Astrocyte (in vitro differentiated cells and primary cell): ENCODE measurements around the gene DHRS7.

Experiments
- CTCF ChIP-seq: IDR thresholded peaks from 2 replicates; pipeline ENCODE4 v1.5.1; 2011; ENCODE audit warnings: low read depth, mild to moderate bottlenecking, inconsistent platforms, low read length, moderate library complexity; ENCODE audit not compliant: insufficient read depth
- EZH2 ChIP-seq: IDR thresholded peaks from 2 replicates; pipeline ENCODE4 v1.6.1; 2012; ENCODE audit warnings: mild to moderate bottlenecking, low read length, inconsistent platforms; ENCODE audit not compliant: insufficient read depth

GRCh38 chr14:60151715-60152114 lies 13.5 kb downstream of the DHRS7 start:
- TF ChIP-seq EZH2 (no peak), CTCF (no peak)
